Endothelial cell of umbilical vein (primary cell): ENCODE results near the gene DGKB. TPM values are rescaled to one million over a fixed set of nuclear protein-coding genes. Genes with fewer than 3 reads are reported as not detected.

Source experiments
- BruUV-seq: library from RNA; stranded (reverse); fragments of 400-500 nt; replicated peaks from 2 replicates; lab custom pipeline; 2021; lab: Mats Ljungman, UMichigan
- CTCF ChIA-PET: fragments of 300-600, 350-600 bp; sonication (Branson Sonifier 250); formaldehyde crosslinking; loops from one replicate; lab custom pipeline; 2021; ENCODE audit warnings: antibody characterized with exemption, inconsistent platforms; lab: Charles Lee
- POLR2A ChIA-PET: fragments of 300-600, 350-600 bp; sonication (Branson Sonifier 250); formaldehyde crosslinking; loops from one replicate; lab custom pipeline; 2021; ENCODE audit warnings: antibody characterized with exemption, inconsistent platforms; lab: Charles Lee
- DNase-seq: peaks from one replicate; pipeline ENCODE4 v3.0.0-alpha.2; 2011; ENCODE audit warnings: low read depth, low spot score
- FAIRE-seq: peaks from 2 replicates; lab custom pipeline; 2011; peaks lifted over from hg19 to GRCh38; lab: Jason Lieb, UNC
- H2AFZ ChIP-seq: 2 replicates; pipeline ENCODE4 v1.6.0; 2012; ENCODE audit warnings: low read depth, low read length, control low read depth, inconsistent platforms
- H3K27ac ChIP-seq: 2 replicates; pipeline ENCODE4 v1.5.1; 2011; ENCODE audit warnings: low read depth, mild to moderate bottlenecking, control low read depth, low read length, moderate library complexity; ENCODE audit not compliant: insufficient read depth
- H3K27me3 ChIP-seq, 2 experiments: 2 replicates each; pipeline versions ENCODE4 v1.6.0 to v1.6.1; 2011; ENCODE audit warnings: low read length in 2 of 2, mixed read lengths in 1 of 2; ENCODE audit not compliant: control insufficient read depth in 2 of 2, insufficient read depth in 2 of 2
- H3K36me3 ChIP-seq, 2 experiments: 2 replicates in 1 of 2; 3 replicates in 1 of 2; pipeline ENCODE4 v1.5.1; 2011; ENCODE audit warnings: low read length in 2 of 2, mild to moderate bottlenecking in 1 of 2, moderate library complexity in 1 of 2; ENCODE audit not compliant: control insufficient read depth in 2 of 2, insufficient read depth in 2 of 2; ENCODE audit errors: extremely low read depth in 1 of 2
- H3K4me1 ChIP-seq: 3 replicates; pipeline ENCODE4 v1.5.1; 2011; ENCODE audit warnings: mild to moderate bottlenecking, low read length; ENCODE audit not compliant: control insufficient read depth, insufficient read depth; ENCODE audit errors: extremely low read depth
- H3K4me2 ChIP-seq: 2 replicates; pipeline ENCODE4 v1.6.1; 2011; ENCODE audit warnings: low read length, control low read depth, mixed read lengths; ENCODE audit not compliant: insufficient read depth
- H3K4me3 ChIP-seq, 3 experiments: fragments of 200-600 bp in 1 of 3; sonication (generic), shearing (Covaris generic) in 1 of 3; replicated peaks in 1 of 3; 2 replicates each; pipeline ENCODE4 v1.5.1; 2011 to 2016; ENCODE audit warnings: control low read depth in 3 of 3, low read length in 3 of 3, mild to moderate bottlenecking in 2 of 3, inconsistent platforms in 1 of 3, low read depth in 1 of 3, moderate library complexity in 1 of 3; ENCODE audit not compliant: insufficient read depth in 1 of 3
- H3K79me2 ChIP-seq: 2 replicates; pipeline ENCODE4 v1.6.0; 2012; ENCODE audit warnings: low read length, inconsistent platforms; ENCODE audit not compliant: control insufficient read depth, insufficient read depth
- H3K9ac ChIP-seq: replicated peaks from 2 replicates; pipeline ENCODE3; 2011; ENCODE audit warnings: low read length, control low read depth; ENCODE audit not compliant: insufficient read depth; ENCODE audit errors: extremely low read depth
- H3K9me1 ChIP-seq: replicated peaks from 3 replicates; pipeline ENCODE4 v1.6.0; 2011; ENCODE audit warnings: mild to moderate bottlenecking, low read length; ENCODE audit not compliant: control insufficient read depth, insufficient read depth; ENCODE audit errors: extremely low read depth
- H3K9me3 ChIP-seq: replicated peaks from 2 replicates; pipeline ENCODE4 v1.5.1; 2012; ENCODE audit warnings: low read length, inconsistent platforms; ENCODE audit not compliant: control insufficient read depth, insufficient read depth
- H4K20me1 ChIP-seq: replicated peaks from 2 replicates; pipeline ENCODE3; 2011; ENCODE audit warnings: mild to moderate bottlenecking, low read length; ENCODE audit not compliant: control insufficient read depth, insufficient read depth; ENCODE audit errors: extremely low read depth
- CTCF ChIP-seq, 2 donors: IDR thresholded peaks; 1 replicate in 1 of 2; 2 replicates in 1 of 2; pipeline ENCODE4 v1.5.1; 2011; ENCODE audit warnings: low read length in 2 of 2, mild to moderate bottlenecking in 2 of 2, moderate library complexity in 2 of 2, control low read depth in 1 of 2, inconsistent platforms in 1 of 2, low read depth in 1 of 2; ENCODE audit not compliant: insufficient read depth in 1 of 2; ENCODE audit errors: extremely low read depth in 1 of 2
- EZH2 ChIP-seq: IDR thresholded peaks from 2 replicates; pipeline ENCODE4 v1.6.1; 2012; ENCODE audit warnings: borderline replicate concordance, low read depth, mild to moderate bottlenecking, moderate library complexity, low read length, inconsistent platforms; ENCODE audit not compliant: severe bottlenecking
- FOS ChIP-seq: IDR thresholded peaks from 2 replicates; pipeline ENCODE4 v1.6.1; 2011; ENCODE audit warnings: mild to moderate bottlenecking, low read length, moderate library complexity, borderline replicate concordance; ENCODE audit not compliant: insufficient read depth
- GATA2 ChIP-seq: IDR thresholded peaks from 2 replicates; pipeline ENCODE4 v1.7.0; 2011; ENCODE audit warnings: low read depth, mild to moderate bottlenecking, moderate library complexity, mixed read lengths, low read length; ENCODE audit not compliant: insufficient read length, insufficient read depth
- JUN ChIP-seq: IDR thresholded peaks from 2 replicates; pipeline ENCODE4 v1.6.1; 2011; ENCODE audit warnings: borderline replicate concordance, low read depth; ENCODE audit not compliant: insufficient read length, insufficient read depth
- MAX ChIP-seq: IDR thresholded peaks from 2 replicates; pipeline ENCODE4 v1.6.1; 2011; ENCODE audit not compliant: insufficient read depth, insufficient read length
- MYC ChIP-seq: IDR thresholded peaks from one replicate; pipeline ENCODE4 v1.6.1; 2011; ENCODE audit warnings: mild to moderate bottlenecking, low read depth, low read length
- POLR2A ChIP-seq: IDR thresholded peaks from 2 replicates; pipeline ENCODE4 v1.6.1; 2012; ENCODE audit warnings: low read depth, mild to moderate bottlenecking, control low read depth, low read length
- POLR2AphosphoS5 ChIP-seq: IDR thresholded peaks from 2 replicates; pipeline ENCODE4 v1.6.1; 2012; ENCODE audit warnings: low read depth, mild to moderate bottlenecking, control low read depth, low read length, moderate library complexity; ENCODE audit not compliant: insufficient read depth
- dilution Hi-C: fragments of 300-500 bp; cut with MboI; formaldehyde crosslinking; loops from one replicate; pipeline ENCODE4 v1.15.0; 2019; ENCODE audit warnings: low sequenced_read_pairs; ENCODE audit not compliant: extremely low pct_ligation_motif_present
- intact Hi-C: fragments of 100-400 bp; cut with micrococcal nuclease; formaldehyde crosslinking; loops from one replicate; pipeline ENCODE4 v1.10.0; 2022
- polyA plus RNA-seq, 4 experiments: library from polyadenylated mRNA; depleted of rRNA in 3 of 4; stranded (reverse) in 3 of 4; unstranded in 1 of 4; fragments of >200 nt; gene quantifications; 2 replicates each; pipeline versions ENCODE4 v1.2.1 to v1.2.3, GENCODE V29; 2011 to 2012; ENCODE audit warnings: missing spikeins in 1 of 4
- total RNA-seq: library from RNA; stranded (reverse); gene quantifications from 2 replicates; pipeline ENCODE4 v1.2.3, GENCODE V29; 2021

The DGKB gene
- total and polyA plus RNA-seq, 2 donors (not counting 3 experiments of a cell fraction or from before 2014, with no cell fraction given) = not detected

DNA sequence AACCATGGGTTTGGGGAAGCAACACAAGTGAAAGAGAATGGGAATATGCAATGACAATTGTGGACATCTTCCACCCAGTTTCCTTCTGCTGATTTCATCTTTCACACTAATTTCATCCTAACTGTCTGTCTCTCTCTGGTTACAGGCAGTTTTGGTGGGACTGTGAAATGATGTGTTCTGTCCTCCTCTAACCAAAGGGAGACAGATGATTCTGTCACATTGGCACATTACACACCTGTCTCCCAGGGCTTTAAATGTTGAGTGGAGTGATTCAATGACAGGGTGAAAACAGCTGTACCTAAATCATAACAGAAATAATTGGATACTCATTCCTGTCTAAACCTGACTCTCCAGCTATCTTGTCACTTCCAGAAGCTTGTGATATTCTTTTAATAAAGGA is 60.0 kb downstream of the DGKB start:
- Histone ChIP-seq H3K9me3 (no peaks in the 10 kb centered on the region), H3K36me3 (no peaks in the 10 kb centered on the region), H3K27me3 (no peaks in the 10 kb centered on the region), H3K9ac (no peak overlapping the region), H3K9me1 (no peaks in the 10 kb centered on the region), H3K4me3 (no peak overlapping the region), H3K4me1 (no peaks in the 10 kb centered on the region), H4K20me1 (no peaks in the 10 kb centered on the region), H3K4me2 (no peak overlapping the region), H2AFZ (no peak overlapping the region), H3K79me2 (no peaks in the 10 kb centered on the region), H3K27ac (no peak overlapping the region)
- ChIA-PET CTCF (no interaction called here), POLR2A (no interaction called here)
- dilution Hi-C loops = no loop called here
- intact Hi-C loops = no loop called here
- no peak for TF ChIP-seq FOS
- no peak for TF ChIP-seq MAX
- TF ChIP-seq CTCF (IDR thresholded peaks at IDR 0.05; ENCODE audit: extremely low read depth in 1 of 2, insufficient read depth in 1 of 2, low read depth in 1 of 2, low read length in 2 of 2) = no peak
- no peak for TF ChIP-seq JUN
- no peak for TF ChIP-seq POLR2AphosphoS5
- no peak for TF ChIP-seq POLR2A
- TF ChIP-seq MYC = no peak
- TF ChIP-seq EZH2 = no peak
- no peak for TF ChIP-seq GATA2
- DNase-seq = no peak
- FAIRE-seq = no peak
- BruUV-seq = no TSS peak
